Measurements from ENCODE around the gene LTB4R.

- no peak for TF ChIP-seq TAF1 (IDR thresholded peaks at IDR 0.05; ENCODE audit: low read depth, low read length)
- no peak for TF ChIP-seq POLR2AphosphoS5 (IDR thresholded peaks at IDR 0.05; ENCODE audit: low read depth, low read length)
- TF ChIP-seq POLR2A (IDR thresholded peaks at IDR 0.05; ENCODE audit: low read depth, low read length), result no peak
- no peak for TF ChIP-seq SPI1 (IDR thresholded peaks at IDR 0.05; ENCODE audit: low read depth, low read length)
Measured at GRCh38 chr14:24364841-24365240, 53.5 kb downstream of the LTB4R start.
